Measurements from ENCODE around the gene F2RL3.

DNA sequence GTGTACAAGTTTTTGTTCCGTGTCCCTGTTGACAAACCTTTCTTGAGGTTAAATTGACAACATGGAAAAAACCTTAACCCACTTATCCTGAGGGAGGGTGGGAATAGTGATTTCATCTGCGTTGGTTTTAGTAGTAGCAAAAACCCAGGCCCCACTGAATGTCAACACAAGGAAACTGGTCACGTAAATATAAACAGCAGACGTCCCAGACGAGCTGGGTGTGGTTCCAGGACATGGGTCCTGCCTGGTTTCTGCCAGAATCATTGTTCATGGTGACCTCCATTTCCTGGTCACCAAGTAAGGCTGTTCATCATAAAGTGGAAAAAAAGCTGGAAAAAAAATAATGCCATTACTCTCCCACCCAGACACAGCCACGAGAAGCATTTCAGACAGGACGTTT lies 16.9 kb upstream of the F2RL3 start:
- TF ChIP-seq, protein P1, sequence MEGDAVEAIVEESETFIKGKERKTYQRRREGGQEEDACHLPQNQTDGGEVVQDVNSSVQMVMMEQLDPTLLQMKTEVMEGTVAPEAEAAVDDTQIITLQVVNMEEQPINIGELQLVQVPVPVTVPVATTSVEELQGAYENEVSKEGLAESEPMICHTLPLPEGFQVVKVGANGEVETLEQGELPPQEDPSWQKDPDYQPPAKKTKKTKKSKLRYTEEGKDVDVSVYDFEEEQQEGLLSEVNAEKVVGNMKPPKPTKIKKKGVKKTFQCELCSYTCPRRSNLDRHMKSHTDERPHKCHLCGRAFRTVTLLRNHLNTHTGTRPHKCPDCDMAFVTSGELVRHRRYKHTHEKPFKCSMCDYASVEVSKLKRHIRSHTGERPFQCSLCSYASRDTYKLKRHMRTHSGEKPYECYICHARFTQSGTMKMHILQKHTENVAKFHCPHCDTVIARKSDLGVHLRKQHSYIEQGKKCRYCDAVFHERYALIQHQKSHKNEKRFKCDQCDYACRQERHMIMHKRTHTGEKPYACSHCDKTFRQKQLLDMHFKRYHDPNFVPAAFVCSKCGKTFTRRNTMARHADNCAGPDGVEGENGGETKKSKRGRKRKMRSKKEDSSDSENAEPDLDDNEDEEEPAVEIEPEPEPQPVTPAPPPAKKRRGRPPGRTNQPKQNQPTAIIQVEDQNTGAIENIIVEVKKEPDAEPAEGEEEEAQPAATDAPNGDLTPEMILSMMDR (IDR thresholded peaks at IDR 0.05; ENCODE audit: poor library complexity, severe bottlenecking) = no peak
- no peak for TF ChIP-seq EZH2 (IDR thresholded peaks at IDR 0.05; ENCODE audit: borderline replicate concordance, insufficient read depth, low read length, poor library complexity, severe bottlenecking)
- TF ChIP-seq, protein P2, sequence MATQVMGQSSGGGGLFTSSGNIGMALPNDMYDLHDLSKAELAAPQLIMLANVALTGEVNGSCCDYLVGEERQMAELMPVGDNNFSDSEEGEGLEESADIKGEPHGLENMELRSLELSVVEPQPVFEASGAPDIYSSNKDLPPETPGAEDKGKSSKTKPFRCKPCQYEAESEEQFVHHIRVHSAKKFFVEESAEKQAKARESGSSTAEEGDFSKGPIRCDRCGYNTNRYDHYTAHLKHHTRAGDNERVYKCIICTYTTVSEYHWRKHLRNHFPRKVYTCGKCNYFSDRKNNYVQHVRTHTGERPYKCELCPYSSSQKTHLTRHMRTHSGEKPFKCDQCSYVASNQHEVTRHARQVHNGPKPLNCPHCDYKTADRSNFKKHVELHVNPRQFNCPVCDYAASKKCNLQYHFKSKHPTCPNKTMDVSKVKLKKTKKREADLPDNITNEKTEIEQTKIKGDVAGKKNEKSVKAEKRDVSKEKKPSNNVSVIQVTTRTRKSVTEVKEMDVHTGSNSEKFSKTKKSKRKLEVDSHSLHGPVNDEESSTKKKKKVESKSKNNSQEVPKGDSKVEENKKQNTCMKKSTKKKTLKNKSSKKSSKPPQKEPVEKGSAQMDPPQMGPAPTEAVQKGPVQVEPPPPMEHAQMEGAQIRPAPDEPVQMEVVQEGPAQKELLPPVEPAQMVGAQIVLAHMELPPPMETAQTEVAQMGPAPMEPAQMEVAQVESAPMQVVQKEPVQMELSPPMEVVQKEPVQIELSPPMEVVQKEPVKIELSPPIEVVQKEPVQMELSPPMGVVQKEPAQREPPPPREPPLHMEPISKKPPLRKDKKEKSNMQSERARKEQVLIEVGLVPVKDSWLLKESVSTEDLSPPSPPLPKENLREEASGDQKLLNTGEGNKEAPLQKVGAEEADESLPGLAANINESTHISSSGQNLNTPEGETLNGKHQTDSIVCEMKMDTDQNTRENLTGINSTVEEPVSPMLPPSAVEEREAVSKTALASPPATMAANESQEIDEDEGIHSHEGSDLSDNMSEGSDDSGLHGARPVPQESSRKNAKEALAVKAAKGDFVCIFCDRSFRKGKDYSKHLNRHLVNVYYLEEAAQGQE (IDR thresholded peaks at IDR 0.05; ENCODE audit: borderline replicate concordance) = no peak
- no peak for TF ChIP-seq SMC3 (conservative IDR thresholded peaks at IDR 0.05; ENCODE audit: poor library complexity)
- TF ChIP-seq EP300 (conservative IDR thresholded peaks at IDR 0.05; ENCODE audit: poor library complexity, severe bottlenecking) = no peak
- no peak for TF ChIP-seq POLR2AphosphoS5 (IDR thresholded peaks at IDR 0.05)
- TF ChIP-seq RAD21 (conservative IDR thresholded peaks at IDR 0.05) = no peak
